Measurements from ENCODE around the gene E2F7. TPM values are rescaled to one million over a fixed set of nuclear protein-coding genes. Genes with fewer than 3 reads are reported as not detected.

E2F7 gene
- total RNA-seq, 4 donors from 2014 or later, result not detected

GRCh38 chr12:76998386-76998785 lies 67.0 kb downstream of the E2F7 start:
- intact Hi-C loops (cut with DNase I; ENCODE audit: low total_unique reads) (no loop called here), in situ Hi-C loops (cut with MboI; ENCODE audit: low sequenced_read_pairs in 4 of 4) (loop anchor here in 2 of 4 donors (25.0 kb wide), 2 partner anchors 89 to 361 kb away; no protein-coding TSS in a partner anchor)
- H3K27ac ChIP-seq, result no peak overlapping the region
- no peaks in the 10 kb centered on the region for H3K36me3 ChIP-seq
- TF ChIP-seq POLR2A (IDR thresholded peaks at IDR 0.05) (no peak), CTCF (IDR thresholded peaks at IDR 0.05 in 4 of 5, conservative IDR thresholded peaks at IDR 0.05 in 1 of 5) (no peak)
- no peaks in the 10 kb centered on the region for H3K9me3 ChIP-seq
- H3K4me1 ChIP-seq, result no peaks in the 10 kb centered on the region
- no peaks in the 10 kb centered on the region for H3K27me3 ChIP-seq
- DNase-seq, result no peak
- no peak for ATAC-seq
- H3K4me3 ChIP-seq, result no peak overlapping the region

GRCh38 chr12:76997011-76997780 lies 68.2 kb downstream of the E2F7 start:
- no peak for ATAC-seq
- in situ Hi-C loops (cut with MboI; ENCODE audit: low sequenced_read_pairs in 4 of 4), result loop anchor here in 2 of 4 donors (25.0 kb wide), 2 partner anchors 90 to 360 kb away; no protein-coding TSS in a partner anchor

GRCh38 chr12:76990716-76991115 lies 74.7 kb downstream of the E2F7 start:
- TF ChIP-seq CTCF (IDR thresholded peaks at IDR 0.05 in 4 of 5, conservative IDR thresholded peaks at IDR 0.05 in 1 of 5) (no peak), POLR2A (IDR thresholded peaks at IDR 0.05) (no peak)
- Histone ChIP-seq H3K27me3 (no peaks in the 10 kb centered on the region), H3K9me3 (no peaks in the 10 kb centered on the region), H3K4me1 (no peaks in the 10 kb centered on the region), H3K4me3 (no peak overlapping the region), H3K36me3 (no peaks in the 10 kb centered on the region), H3K27ac (no peak overlapping the region)
- in situ Hi-C loops (cut with MboI; ENCODE audit: low sequenced_read_pairs in 4 of 4) (loop anchor here in 2 of 4 donors (25.0 kb wide), 2 partner anchors 97 to 353 kb away; no protein-coding TSS in a partner anchor), intact Hi-C loops (cut with DNase I; ENCODE audit: low total_unique reads) (no loop called here)
- DNase-seq (no peak), ATAC-seq (no peak)

More at GRCh38 chr12:76997011-76997780, 68.2 kb downstream of the E2F7 start:
- Histone ChIP-seq H3K4me3 (no peak overlapping the region), H3K27ac (no peak overlapping the region), H3K9me3 (no peaks in the 10 kb centered on the region), H3K27me3 (no peaks in the 10 kb centered on the region), H3K36me3 (no peaks in the 10 kb centered on the region), H3K4me1 (no peaks in the 10 kb centered on the region)
- TF ChIP-seq CTCF (IDR thresholded peaks at IDR 0.05 in 4 of 5, conservative IDR thresholded peaks at IDR 0.05 in 1 of 5) (no peak), POLR2A (IDR thresholded peaks at IDR 0.05) (no peak)
- DNase-seq, result no peak
- intact Hi-C loops (cut with DNase I; ENCODE audit: low total_unique reads), result no loop called here

- H3K4me1 ChIP-seq, result no peaks in the 10 kb centered on the region
- intact Hi-C loops (cut with DNase I; ENCODE audit: low total_unique reads) (no loop called here), in situ Hi-C loops (cut with MboI; ENCODE audit: low sequenced_read_pairs in 4 of 4) (loop anchor here in 2 of 4 donors (25.0 kb wide), 2 partner anchors 103 to 347 kb away; no protein-coding TSS in a partner anchor)
- peaks cover 0 to 7% (median 0%) of the 10 kb centered on the region in 3 donors for H3K9me3 ChIP-seq
- no peak overlapping the region for H3K4me3 ChIP-seq
- DNase-seq (no peak), ATAC-seq (no peak)
- no peak overlapping the region for H3K27ac ChIP-seq
- TF ChIP-seq CTCF (IDR thresholded peaks at IDR 0.05 in 4 of 5, conservative IDR thresholded peaks at IDR 0.05 in 1 of 5), result no peak
- TF ChIP-seq POLR2A (IDR thresholded peaks at IDR 0.05), result no peak
- H3K36me3 ChIP-seq, result no peaks in the 10 kb centered on the region
- H3K27me3 ChIP-seq, result no peaks in the 10 kb centered on the region
These were observed 80.8 kb downstream of the E2F7 start for GRCh38 chr12:76984566-76984965.

Measured in gastrocnemius medialis (tissue), 4 donors.